GM18499 (cell line): ENCODE results near the gene ADRB2.
A peak's percentile ranks its signal among the peaks of the same experiment; 100 is the strongest.
"Not testable (repeated sequence)": the region's sequence is repeated elsewhere in the genome, so short reads cannot be mapped to it uniquely, and the experiment has no call there.

Source experiments
- ATAC-seq: cut with Tn5 transposase; IDR thresholded peaks from one replicate; pipeline ENCODE4 v1.9.1; 2021; ENCODE audit warnings: moderate number of reproducible peaks; ENCODE audit not compliant: insufficient read depth, unreplicated experiment

The ADRB2 gene

GRCh38 chr5:148826053-148826738 is at the start of gene ADRB2:
Gene ADRB2 (plus strand): TSS chr5:148826611. CDS start chr5:148826832, 221 bp downstream.
- ATAC-seq: peak; percentile 90

GRCh38 chr5:148776780-148777179 is 49.6 kb upstream of the ADRB2 start:
- no peak for ATAC-seq

GRCh38 chr5:148778882-148779281 is 47.5 kb upstream of the ADRB2 start:
- no peak for ATAC-seq

- ATAC-seq: no peak
Measured at GRCh38 chr5:148780711-148781110, 45.7 kb upstream of the ADRB2 start.

- ATAC-seq: no peak
Measured at GRCh38 chr5:148781766-148782165, 44.6 kb upstream of the ADRB2 start.

- no peak for ATAC-seq
Measured at GRCh38 chr5:148785223-148785622, 41.2 kb upstream of the ADRB2 start.

GRCh38 chr5:148786456-148786855 is 40.0 kb upstream of the ADRB2 start:
- ATAC-seq: no peak

- ATAC-seq: no peak
Measured at GRCh38 chr5:148788636-148789035, 37.8 kb upstream of the ADRB2 start.

GRCh38 chr5:148790545-148791333 is 35.7 kb upstream of the ADRB2 start:
- ATAC-seq: peak; percentile 14

- ATAC-seq: peak; percentile 96
Measured at GRCh38 chr5:148791334-148791667, 35.1 kb upstream of the ADRB2 start.

GRCh38 chr5:148791696-148792095 is 34.7 kb upstream of the ADRB2 start:
- ATAC-seq: peak; percentile 3

- no peak for ATAC-seq
Measured at GRCh38 chr5:148792744-148793143, 33.7 kb upstream of the ADRB2 start.

GRCh38 chr5:148793261-148793660 is 33.1 kb upstream of the ADRB2 start:
- no peak for ATAC-seq

- ATAC-seq: no peak
Measured at GRCh38 chr5:148794275-148794674, 32.1 kb upstream of the ADRB2 start.

GRCh38 chr5:148794729-148795561 is 31.5 kb upstream of the ADRB2 start:
- ATAC-seq: no peak

- no peak for ATAC-seq
Measured at GRCh38 chr5:148796936-148797335, 29.5 kb upstream of the ADRB2 start.

GRCh38 chr5:148798786-148799185 is 27.6 kb upstream of the ADRB2 start:
- ATAC-seq: no peak

- no peak for ATAC-seq
Measured at GRCh38 chr5:148799737-148800527, 26.5 kb upstream of the ADRB2 start.

GRCh38 chr5:148801682-148802276 is 24.6 kb upstream of the ADRB2 start:
- ATAC-seq: no peak

GRCh38 chr5:148803451-148803850 is 23.0 kb upstream of the ADRB2 start:
- not testable (repeated sequence) for ATAC-seq
